ENCODE data around the gene SEPTIN8. TPM values are rescaled to one million over a fixed set of nuclear protein-coding genes. Genes with fewer than 3 reads are reported as not detected.

The SEPTIN8 gene
- total and polyA plus RNA-seq, 2 of the 13 experiments (the other 11 are each of a cell fraction or from before 2014, with no cell fraction given), result 41.4 to 49.9 TPM

DNA sequence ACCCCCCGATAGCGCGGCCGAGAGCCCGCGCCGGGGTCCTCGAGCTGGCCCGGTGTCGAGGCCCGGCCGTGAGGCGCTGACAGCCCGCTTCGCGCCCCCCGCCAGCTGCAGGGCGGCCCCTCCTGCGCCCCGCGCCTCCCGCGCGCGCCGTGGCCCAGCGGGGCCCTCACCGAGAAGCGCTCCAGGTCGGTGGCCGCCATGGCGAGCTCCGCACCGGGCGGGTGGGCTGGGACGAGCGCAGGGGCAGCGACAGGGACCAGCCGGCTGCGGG lies 166 bp downstream of the SEPTIN8 start:
- Histone ChIP-seq H3K27ac (ENCODE audit: extremely low read length, insufficient read depth, low read length) (peak overlapping the region; percentile 55), H2AFZ (ENCODE audit: low read length) (no peak overlapping the region), H3K79me2 (ENCODE audit: insufficient read depth, low read length) (peaks cover 38% of the 10 kb centered on the region), H3K9ac (ENCODE audit: insufficient read depth, low read depth, low read length) (peak overlapping the region; percentile 84), H3K4me3 (replicated peaks in 1 of 3; ENCODE audit: insufficient read depth in 1 of 3, low read depth in 2 of 3, low read length in 3 of 3) (peak overlapping the region; percentile 66 to 93 (median 72); a peak in 5 of 6 replicates), H3K4me1 (ENCODE audit: insufficient read depth, low read length) (peaks cover 53% of the 10 kb centered on the region), H3K27me3 (ENCODE audit: control insufficient read depth in 1 of 2, insufficient read depth in 2 of 2, low read length in 2 of 2) (no peaks in the 10 kb centered on the region), H3K36me3 (replicated peaks in 1 of 2; ENCODE audit: control insufficient read depth in 1 of 2, insufficient read depth in 2 of 2, low read length in 2 of 2) (no peaks in the 10 kb centered on the region), H3K9me3 (ENCODE audit: low read length) (no peaks in the 10 kb centered on the region), H3K4me2 (ENCODE audit: low read depth, low read length) (peak overlapping the region; percentile 75), H4K20me1 (ENCODE audit: insufficient read depth, low read length) (no peaks in the 10 kb centered on the region)
- BruUV-seq (replicated peaks), result no TSS peak
- CTCF ChIA-PET (ENCODE audit: low intra/inter-chr PET ratio, low total read pairs), result no interaction called here
- no CpG with 5 or more reads among the region's 40 CpGs for WGBS (ENCODE audit: low lambda C conversion rate)
- intact Hi-C loops (cut with micrococcal nuclease; ENCODE audit: unreplicated experiment) (loop anchor here (2.0 kb wide), 2 partner anchors 30 to 44 kb away; no protein-coding TSS in a partner anchor), in situ Hi-C loops (cut with HindIII; ENCODE audit: extremely low pct_ligation_motif_present, low pct_unique_long_range_greater_than_20kb) (no loop called here)
- FAIRE-seq (no peak), DNase-seq (ENCODE audit: low spot score) (no peak), ATAC-seq (peak; percentile 23)
- TF ChIP-seq CCDC6 (CRISPR knock-in tag; IDR thresholded peaks at IDR 0.05) (no peak), GTF2F1 (IDR thresholded peaks at IDR 0.05; ENCODE audit: low read length) (no peak), SOX6 (IDR thresholded peaks at IDR 0.05) (no peak), SOX6 (CRISPR knock-in tag; IDR thresholded peaks at IDR 0.05) (no peak), ARNTL (CRISPR knock-in tag; IDR thresholded peaks at IDR 0.05) (no peak), ZNF816 (CRISPR knock-in tag; IDR thresholded peaks at IDR 0.05; ENCODE audit: borderline replicate concordance) (no peak), FOSL2 (CRISPR knock-in tag; IDR thresholded peaks at IDR 0.05) (no peak), SMAD9 (CRISPR knock-in tag; IDR thresholded peaks at IDR 0.05) (no peak), BRF2 (CRISPR knock-in tag; IDR thresholded peaks at IDR 0.05) (0 out of 2 replicates have a peak, but pooled peaks have one; percentile 29)
- POLR2A ChIA-PET, result interaction anchor here (0.6 to 4.2 kb wide), 3 partner anchors 30 to 178 kb away, joined by 3 to 21 read pairs (median 10); no protein-coding TSS in a partner anchor

All from HepG2 (cell line).